Endometrium (tissue), 2 donors: ENCODE data around the gene SLC9A4.

ENCODE experiments used
- FAIRE-seq: peaks from 2 replicates; lab custom pipeline; 2012; peaks lifted over from hg19 to GRCh38; lab: Jason Lieb, UNC
- donor health status: control.
- donor health status: control.

SLC9A4 gene, protein sequence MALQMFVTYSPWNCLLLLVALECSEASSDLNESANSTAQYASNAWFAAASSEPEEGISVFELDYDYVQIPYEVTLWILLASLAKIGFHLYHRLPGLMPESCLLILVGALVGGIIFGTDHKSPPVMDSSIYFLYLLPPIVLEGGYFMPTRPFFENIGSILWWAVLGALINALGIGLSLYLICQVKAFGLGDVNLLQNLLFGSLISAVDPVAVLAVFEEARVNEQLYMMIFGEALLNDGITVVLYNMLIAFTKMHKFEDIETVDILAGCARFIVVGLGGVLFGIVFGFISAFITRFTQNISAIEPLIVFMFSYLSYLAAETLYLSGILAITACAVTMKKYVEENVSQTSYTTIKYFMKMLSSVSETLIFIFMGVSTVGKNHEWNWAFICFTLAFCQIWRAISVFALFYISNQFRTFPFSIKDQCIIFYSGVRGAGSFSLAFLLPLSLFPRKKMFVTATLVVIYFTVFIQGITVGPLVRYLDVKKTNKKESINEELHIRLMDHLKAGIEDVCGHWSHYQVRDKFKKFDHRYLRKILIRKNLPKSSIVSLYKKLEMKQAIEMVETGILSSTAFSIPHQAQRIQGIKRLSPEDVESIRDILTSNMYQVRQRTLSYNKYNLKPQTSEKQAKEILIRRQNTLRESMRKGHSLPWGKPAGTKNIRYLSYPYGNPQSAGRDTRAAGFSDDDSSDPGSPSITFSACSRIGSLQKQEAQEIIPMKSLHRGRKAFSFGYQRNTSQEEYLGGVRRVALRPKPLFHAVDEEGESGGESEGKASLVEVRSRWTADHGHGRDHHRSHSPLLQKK

DNA sequence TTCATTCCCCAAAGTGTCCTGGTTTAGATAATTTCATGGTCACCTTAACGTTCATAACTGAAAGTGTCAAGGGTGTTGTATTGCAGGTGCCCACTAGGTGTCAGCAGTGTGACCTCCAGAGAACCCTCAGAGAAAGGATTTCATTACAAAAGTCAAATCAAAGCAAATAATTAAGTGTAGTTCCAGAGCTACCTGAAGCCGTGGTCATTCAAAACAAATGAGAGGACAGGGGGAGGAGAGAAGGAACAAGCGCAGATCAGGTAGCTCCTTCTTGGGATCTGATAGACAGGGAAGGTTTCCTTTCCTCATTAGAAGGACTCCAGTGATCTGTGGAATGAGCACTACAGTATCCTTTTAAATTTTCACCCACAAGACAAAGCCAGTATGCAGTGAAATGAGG, at the start of gene SLC9A4:
Gene SLC9A4, plus strand, starts transcription at position 207 of the 400 bp plus-strand sequence. CDS start 534 bp downstream, outside the sequence.
- FAIRE-seq = peak; percentile 76

DNA sequence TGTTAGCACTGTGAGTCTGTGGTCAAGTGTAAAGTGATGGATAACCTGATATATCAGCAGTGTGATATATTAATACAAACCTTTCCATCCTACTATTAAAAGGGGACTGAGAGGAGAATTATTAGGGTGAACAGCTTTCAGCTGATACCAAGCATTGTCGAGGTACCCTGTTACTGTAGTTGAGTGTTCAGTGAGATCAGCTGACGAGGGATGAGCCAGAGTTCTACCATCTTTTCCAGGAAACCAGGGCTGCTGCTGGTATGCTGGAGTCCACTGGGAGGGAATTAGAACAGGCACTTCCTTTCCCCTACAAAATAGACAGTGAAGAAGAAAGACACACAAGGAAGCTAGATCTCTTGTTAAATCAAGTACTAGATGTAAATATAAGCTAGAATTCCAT, 49.7 kb upstream of the SLC9A4 start:
- FAIRE-seq = no peak

DNA sequence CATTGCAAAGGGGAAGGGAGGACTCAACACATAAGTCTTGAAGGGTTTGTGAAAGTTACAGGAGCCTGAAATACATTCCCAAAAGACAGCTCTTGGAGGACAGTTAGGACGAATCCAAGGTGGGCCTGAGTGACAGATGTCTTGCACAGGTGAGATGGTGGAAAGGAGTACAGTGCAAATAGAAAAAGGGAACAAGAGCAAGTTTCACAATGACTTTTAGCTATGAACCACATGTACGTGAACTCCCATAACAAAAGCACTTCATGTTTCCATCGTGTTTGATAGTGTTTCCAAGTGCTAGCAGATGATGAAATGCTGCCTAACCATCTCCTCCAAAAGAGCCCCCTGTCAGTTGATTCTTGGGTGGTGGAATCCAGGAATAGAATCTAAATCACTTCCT, 48.3 kb upstream of the SLC9A4 start:
- FAIRE-seq = no peak

DNA sequence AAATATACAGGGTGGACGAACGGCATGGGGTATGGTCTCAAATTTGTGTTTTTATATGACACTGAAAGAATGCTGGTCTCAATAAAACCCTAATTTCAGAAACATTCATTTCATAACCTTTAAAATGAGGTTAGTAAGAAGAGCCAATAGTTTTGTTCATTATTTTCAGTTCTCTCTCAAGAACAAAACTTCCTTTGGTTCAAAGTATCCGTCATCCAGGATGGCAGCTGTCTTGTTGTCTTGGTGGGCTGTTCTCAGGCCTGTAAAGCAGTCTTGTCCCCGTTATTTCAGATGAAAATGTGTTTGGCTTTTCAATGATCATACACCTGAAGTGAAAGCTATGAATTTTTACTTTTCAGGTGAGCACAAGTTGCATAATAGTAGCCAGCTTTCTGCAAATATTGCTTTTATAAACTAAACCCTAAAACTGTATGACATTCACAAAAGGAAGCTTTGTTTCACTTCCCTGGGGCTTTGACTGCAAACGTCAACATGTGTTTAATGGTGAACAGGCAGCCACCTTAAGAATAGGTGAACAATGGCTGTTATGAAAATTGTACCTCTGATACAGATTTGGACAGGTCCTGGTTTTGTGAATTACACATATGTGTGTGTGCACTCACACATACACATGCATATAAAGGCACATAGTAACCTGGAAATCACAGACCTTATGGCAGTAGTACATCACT, 47.4 kb upstream of the SLC9A4 start:
- no peak for FAIRE-seq

DNA sequence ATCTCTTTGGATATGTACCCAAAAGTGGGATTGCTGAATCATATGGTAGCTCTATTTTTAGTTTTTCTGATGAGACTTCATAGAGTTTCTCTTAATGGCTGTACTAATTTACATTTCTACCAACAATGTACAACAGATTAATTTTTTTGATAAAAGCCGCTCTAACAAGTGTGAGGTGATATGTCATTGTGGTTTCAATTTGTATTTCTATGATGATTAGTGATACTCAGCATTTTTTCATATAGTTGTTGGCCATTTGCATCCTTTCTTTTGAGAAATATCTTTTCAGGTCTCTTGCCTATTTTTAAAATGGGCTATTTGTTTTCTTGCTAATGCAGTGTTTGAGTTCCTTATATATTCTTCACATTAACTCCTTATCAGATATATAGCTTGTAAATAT, 45.8 kb upstream of the SLC9A4 start:
- FAIRE-seq = no peak

DNA sequence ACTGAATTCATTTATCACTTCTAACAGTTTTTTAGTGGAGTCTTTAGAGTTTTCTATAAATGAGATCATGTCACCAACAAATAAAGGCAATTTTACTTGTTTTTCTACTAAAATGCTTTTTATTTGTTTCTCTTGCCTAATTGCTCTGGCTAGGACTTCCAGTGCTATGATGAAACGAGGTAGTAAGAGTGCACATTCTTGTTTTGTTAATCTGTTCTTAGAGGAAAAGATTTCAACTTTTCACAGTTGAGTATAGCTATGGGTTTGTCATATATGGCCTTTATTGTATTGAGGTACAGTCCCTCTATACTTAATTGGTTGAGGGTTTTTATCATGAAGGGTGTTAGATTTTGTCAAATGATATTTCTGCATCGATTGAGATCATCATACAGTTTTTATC, 44.5 kb upstream of the SLC9A4 start:
- FAIRE-seq = no peak

DNA sequence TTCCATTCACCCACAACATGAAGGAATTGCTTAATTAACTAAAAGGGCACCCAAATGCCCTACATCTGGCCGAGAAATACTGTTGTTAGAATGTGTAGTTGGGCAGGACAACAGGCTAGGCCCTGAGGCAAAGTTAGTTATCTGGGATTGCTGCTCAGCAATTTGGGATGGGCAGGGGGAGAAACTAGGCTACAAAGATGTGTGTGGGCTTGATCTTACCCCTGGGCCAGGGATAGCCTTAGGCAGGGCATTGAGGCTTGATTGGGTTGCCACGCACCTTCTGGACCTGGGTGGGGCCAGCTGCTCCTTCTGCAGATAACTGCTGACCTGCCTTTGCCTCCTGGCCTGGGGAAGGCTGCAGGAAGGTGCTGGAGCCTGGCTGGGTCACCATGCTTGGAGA, 40.6 kb upstream of the SLC9A4 start:
- no peak for FAIRE-seq

DNA sequence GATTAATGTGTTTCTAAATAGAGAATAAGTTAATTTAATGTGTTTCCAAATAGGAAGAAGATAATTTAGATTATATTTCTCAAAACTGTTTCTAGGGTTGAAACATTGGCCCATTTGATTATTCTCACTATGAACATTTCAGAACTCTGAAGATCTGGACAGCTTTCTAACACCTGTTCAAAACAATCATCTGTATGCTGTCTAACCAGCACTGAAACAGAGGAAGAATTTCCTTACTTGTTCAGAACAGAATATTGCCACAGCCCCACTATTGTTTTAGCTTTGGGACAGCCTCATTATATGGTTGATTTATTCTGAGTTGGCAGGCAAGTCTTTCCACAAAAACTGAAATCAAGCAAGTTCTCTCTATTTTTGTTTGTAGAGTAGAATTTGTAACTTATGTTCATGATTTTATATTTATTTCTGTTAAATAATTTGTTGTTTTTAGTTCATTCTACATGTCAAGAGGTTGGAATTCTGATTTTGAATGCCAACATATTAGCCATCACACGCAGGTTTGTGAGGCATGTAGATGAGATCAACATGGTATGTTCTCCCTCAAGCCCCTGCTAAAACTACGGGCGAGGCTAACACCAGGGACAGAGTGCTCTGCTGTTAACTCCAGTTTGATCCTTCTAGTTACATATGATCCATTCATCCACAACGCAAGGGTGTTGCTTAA, 38.9 kb upstream of the SLC9A4 start:
- no peak for FAIRE-seq

DNA sequence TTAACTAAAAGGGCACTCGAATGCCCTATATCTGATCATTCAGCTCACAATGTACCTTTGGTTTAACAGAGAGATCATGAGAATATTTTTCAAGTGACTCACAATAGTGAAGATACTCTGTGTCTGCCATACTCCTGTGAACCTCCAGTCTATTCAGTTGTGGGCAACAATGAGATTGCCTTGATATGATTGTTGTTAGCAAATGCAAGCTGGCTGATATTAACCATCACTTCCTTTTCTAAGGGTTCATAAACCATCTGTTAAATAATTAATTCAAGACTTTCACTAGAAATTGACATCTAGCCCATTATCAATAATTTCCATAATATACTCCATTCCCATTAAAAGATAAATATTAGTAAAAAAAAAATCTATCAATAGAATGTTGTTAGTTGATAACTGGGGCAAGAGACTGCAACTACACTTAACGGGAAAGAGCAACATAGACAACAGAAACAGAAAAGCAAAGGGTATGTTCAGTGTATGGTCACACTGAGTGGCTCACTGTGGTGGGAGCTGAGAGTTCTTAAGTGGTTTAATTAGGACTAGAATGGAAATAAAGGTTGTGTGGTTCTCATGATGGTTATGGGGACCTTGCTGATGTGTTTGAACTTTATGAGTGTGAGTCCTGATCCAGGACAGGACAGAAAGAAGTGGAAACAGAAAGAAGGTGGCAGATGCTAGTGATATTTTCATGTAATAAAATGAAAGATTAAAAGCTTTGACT, 38.2 kb upstream of the SLC9A4 start:
- no peak for FAIRE-seq

DNA sequence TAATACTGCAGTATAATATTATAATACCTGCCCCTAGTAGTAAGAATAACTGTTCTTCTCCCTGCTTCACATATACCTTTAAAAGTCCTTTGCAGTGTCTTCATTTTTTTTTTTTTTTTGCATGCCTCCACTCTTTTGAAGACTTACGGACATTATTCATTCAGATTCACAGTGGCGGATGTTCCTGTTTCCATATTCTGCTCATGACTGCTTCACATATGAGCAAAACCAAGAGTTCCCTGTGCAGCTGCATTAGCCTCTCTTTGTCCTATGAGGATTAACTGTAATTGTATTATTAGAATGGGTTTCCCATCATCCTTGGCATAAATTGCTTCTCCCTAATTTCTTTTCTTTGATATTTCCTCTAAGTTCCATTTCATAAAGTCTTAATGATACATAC, 37.3 kb upstream of the SLC9A4 start:
- no peak for FAIRE-seq

DNA sequence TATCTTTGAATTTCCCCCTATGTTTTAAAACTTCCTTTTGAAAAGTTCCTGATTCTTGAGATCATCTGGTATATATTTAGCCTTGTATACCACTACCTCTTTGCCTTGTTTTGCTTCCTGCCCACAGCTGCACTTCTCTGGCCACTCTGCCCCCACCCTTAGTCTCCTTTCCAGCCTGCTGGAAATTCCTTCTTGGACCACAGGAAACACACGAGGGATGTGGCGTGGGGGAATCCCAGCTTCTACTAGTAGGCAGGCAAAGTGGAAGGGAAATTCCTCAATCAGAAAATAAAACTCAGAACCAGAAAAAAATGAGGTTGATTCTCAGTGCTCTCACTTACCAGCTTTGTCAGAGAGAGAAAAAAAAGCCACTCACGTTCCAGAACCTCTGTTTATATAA, 36.7 kb upstream of the SLC9A4 start:
- no peak for FAIRE-seq

DNA sequence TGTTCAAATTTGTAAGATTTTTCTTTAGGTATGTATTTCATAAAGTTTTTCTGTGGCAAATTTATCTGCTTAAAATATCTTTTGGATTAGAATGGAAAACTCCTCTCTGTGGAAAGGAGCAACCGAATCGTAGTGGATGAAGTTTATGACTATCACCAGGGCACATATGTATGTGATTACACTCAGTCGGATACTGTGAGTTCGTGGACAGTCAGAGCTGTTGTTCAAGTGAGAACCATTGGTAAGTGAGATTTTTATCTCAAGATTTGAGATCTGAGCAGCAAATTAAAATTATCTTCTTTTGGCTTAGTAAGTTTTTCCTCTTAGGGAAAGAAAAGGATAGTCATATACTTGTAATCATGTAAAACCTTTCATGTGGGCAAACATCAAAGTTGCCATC, 35.9 kb upstream of the SLC9A4 start:
- FAIRE-seq = no peak

DNA sequence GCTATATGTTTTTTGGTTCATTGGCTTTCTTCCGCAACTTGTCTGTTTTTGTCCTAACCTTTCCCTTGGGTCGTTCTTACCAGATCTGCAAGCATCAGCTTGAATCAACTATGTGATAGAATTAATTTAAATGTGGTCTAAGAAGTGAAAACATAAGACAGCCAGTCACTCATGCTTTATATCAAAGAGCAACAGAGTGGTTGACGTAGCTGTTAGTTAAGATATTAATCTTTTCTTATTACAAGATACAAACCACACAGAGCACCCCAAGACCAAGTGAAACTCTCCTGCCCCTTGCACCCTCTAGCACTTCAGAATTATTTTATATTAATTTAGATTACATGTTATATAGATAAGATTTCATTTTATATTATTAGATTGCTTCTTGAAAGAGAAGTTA, 34.9 kb upstream of the SLC9A4 start:
- FAIRE-seq = no peak

DNA sequence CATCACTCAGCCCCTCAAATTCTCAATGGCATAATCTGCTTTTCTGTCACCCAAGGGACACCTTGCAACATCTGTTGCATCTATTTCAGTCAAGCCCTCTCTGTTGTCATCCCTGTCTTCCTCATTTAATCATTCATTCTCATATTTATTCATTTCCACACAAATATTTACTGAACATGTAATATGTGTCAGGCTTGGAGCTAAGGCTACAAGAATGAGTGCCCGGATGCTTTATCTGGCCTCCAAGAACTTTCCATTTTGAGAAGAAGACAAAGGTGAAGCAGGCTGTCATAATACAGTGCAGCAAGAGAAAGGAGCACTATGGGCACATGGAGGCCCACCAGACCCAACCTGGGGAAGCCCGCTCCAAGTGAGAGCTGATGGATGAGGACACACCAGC, 34.4 kb upstream of the SLC9A4 start:
- no peak for FAIRE-seq

DNA sequence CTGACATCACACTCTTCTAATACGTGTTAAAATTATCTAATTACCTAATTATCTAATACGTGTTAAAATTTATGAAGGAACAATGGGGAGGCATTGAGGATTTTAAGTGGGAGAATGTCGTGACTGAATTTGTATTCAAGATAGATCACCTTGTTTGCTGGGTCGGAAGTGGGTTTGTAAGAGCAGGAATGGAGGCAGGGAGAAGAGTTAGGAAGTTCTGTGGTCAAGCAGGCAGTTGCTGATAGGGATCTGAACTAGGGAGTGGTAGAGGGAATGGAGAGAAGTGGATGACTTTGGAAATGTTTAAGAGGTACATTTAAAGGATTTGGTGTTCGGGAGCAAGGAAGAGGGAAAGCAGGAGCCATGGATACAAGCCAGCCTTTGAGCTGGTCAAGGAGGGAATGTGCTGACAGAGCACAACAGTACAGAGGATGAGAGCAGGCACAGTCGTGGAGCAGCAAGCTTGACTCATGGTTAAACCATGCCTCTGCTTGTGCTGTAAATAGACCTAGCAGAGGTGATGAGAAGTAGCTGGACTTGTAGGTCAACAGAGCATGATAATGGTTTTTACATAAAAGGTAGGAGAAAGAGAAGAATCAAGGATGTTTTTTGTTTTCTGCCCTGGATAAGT, 33.8 kb upstream of the SLC9A4 start:
- no peak for FAIRE-seq

DNA sequence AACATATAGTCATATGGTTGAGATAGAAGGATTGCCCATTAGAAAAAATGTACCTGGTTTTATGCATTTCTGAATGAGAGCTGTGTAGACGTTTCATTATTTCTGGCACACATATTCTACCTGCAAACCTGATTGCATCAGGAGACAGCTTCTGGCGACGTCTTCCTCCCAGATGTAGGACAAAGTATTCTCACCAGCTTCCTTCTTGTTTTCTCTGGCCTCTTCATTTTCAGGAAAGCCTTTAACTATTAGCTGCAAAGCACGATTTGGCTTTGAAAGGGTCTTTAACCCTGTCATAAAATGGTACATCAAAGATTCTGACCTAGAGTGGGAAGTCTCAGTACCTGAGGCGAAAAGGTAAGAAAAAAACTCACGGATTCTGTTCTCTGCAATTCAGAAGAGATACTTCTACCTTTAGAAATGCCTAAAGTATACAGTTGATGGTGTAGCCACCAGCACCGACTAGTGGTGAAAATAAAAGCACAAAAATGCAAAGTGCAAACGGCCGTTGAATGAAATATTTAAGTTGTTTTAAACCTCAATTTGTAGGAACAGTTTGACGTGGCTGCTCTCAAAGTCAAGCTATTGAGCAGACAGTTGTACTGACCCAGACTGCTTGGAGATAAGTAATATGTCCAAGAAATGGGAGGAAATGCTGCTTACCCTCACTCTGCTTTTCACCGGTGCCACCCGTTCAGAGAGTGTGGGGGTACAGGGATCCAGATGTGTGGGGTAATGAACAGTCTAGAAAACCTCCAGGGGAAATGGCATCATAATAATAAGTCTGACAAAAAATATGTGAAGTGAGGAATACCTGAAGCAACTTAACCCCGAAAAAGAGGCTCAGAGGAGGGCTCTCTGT, 29.8 kb upstream of the SLC9A4 start:
- peak; percentile 33 for FAIRE-seq

DNA sequence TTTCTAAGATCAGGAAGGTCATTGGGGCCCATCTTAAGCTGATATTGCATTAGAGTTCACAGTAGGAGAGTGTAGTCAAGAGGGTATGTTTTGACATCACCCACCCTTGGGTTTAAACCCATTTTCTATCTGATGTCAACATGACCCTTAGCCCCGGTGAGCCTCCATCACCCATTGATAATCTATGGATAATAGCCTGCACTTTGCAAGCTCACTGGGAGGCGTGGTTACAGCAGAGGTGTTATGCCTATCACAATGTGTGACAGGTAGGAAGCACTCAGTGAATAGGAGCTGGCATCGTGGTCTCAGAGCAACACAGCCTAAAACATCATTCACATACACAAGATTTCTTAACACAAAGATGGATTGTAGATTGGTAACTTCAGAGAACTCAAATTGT, 28.8 kb upstream of the SLC9A4 start:
- FAIRE-seq = no peak

DNA sequence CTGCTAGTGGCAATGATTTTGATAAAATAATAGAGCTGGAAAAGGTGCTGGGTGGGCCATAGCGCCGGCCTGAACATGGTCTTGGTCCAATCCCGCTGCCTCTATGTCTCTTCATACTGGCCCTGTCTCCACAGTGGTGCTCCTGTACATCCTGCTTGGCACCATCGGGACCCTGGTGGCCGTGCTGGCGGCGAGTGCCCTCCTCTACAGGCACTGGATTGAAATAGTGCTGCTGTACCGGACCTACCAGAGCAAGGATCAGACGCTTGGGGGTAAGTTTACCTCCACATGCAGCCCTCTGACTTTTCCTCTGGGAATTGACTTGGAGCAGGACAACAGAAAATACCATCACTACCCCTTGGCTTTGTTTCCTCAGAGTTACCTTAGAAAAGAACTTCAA, 26.1 kb upstream of the SLC9A4 start:
- FAIRE-seq = no peak

DNA sequence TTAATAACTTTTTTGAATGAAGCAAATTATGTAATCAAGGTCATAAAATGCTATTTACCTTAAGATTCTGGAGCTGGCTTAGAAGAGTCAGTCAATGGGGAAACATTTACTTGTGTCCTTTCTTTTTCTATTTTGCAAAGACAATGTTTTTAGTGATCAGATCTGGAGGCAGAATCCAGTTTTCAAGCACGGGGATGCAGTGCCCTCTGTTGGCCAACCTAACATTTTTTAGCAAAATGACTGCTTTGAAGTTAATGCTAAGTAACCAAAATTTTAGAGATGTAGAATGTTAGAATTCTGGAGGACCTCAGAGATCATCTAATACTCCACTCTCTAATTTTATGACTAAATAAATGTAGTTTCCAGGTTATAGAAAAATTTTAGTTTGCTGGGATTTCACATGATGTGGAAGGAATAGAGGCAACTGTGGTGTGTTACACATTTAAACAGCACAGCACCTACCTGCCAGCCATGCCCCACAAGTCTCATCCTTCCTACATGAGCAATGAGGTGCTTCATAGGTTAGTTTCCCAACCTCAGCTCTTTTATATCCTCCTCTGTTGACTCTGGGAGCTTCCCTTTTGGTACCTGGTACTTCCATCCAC, 23.6 kb upstream of the SLC9A4 start:
- FAIRE-seq = peak; percentile 61

DNA sequence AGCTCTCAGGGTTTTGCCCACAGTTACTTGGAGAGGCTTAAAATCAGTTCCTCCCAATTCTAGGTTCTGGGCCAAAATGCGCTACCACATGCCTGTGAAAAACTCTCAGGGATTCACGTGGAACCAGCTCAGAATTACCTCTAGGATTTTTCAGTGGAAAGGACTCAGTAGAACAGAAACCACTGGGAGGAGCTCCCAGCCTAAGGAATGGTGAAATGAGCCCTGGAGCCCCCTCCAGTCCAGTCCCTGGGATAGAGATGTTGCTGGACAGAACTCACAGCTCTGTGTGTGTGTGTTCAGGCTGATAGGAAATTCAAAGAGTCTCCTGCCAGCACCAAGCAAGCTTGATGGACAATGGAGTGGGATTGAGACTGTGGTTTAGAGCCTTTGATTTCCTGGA, 21.1 kb upstream of the SLC9A4 start:
- FAIRE-seq = no peak
